Fibroblast of skin of left quadriceps (primary cell): Measurements from ENCODE around the gene FARS2.

Experiments
- DNase-seq, 2 experiments: peaks; one replicate each; pipeline ENCODE4 v3.0.0-alpha.2; 2013; ENCODE audit warnings: low read depth in 2 of 2

FARS2 gene

DNA sequence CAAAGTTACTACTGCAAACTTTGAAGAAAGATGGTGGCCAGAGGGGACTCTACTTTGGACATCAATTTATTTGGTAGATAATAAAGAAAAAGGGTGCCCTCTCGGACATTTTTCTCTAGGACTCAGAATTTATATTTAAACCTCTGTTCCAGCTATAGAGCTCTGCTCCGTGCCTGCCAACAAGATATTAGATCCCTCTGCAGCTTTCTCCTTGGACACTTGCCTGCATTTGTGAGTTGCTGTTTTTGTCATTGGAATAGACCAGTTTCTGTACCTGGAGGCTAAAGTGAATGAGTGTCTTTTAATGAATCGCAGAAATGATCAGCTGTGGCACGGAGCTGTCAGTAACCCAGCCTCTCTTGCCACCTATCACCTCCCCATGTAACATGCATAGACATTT is 491.9 kb downstream of the FARS2 start:
- no peak for DNase-seq

DNA sequence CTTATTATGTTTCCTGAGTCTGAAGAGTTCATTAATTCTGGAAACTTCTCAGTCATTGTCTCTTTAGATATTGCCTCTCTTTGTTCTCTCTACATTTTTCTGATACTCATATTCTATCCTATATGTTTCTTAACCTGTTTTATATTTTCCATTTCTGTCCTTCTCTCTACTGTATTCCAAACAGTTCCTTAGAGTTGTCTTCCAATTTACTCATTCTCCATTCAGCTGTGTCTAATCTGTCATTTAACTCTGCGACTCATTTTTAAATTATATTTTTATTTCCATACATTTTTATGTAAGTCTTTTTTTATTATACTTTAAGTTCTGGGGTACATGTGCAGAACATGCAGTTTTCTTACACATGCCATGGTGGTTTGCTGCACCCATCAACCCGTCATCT is 493.6 kb downstream of the FARS2 start:
- DNase-seq, result no peak

DNA sequence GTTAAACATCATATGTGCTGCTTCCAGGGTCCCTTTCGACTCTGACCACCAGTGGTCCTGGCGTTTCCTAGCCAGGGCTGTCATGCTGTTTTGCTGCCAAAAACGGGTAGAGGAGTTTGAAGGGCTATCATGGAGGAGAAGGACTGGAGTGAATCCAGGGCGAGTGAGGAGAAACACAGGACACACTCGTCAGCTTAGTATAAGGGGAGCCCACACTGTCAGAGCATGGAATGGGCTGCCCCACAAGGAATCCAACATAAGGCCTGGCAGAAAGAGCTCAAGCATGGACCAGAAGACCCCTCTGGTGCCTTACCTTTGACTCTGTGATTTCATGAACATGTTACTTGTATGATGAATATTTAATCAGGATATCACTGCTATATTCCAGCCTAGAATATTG is 498.3 kb downstream of the FARS2 start:
- no peak for DNase-seq

DNA sequence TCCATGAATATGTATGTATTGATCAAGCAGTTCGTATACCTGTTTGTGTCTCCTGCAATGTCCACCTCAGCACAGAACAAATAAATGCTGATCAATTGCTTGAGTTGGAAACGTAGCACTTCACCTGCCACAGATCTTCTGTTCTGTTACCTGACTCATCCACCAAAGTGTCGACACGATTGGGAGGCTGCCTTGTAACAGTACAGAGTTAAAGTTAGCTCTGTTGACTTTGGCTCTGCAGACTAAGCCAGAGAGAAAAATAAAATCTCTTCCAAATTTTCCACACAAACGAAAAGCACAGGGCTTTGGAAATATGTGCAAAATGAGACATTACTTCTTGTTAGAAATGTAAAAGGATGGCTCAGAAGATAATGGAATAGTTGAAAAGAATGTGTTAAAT is 500.1 kb downstream of the FARS2 start:
- DNase-seq, result no peak

DNA sequence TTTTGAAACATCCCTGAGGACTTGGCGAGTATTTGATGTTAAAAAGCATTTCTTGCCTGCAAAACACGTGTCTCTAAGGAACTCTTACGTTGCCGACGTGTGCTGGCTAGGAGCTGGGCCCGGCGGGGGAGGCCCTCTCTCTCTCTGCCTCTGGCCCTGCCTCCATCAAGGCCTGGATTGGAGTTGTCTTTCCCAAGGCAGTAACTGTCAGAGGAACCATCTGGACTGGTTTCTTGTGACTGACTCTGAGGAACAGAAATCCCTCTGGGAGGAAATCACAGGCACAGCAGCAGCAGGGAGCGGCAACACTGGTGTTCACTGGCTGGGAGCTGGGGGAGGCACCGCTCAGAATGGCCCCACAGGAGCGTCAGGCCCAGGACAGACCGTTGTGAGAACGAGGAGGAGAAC is 501.3 kb downstream of the FARS2 start:
- no peak for DNase-seq

DNA sequence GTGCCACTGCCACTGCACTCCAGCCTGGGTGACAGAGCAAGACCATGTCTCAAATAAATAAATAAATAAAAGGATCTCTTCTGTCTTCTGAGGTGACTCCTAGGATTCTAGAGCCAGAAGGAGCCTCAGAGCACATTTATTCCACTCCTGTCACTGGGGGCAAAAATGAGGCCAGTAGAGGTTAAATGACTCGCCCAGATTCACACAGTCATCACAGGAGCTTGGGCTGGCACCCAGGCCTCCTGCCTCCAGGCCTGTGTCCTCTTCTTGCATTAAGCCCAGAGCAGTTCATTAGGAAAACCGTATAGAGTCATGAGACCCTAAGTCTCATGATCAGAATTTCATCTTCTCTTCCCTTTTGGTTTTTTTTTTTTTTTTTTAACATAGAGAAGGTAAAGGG is 502.1 kb downstream of the FARS2 start:
- DNase-seq, result no peak

DNA sequence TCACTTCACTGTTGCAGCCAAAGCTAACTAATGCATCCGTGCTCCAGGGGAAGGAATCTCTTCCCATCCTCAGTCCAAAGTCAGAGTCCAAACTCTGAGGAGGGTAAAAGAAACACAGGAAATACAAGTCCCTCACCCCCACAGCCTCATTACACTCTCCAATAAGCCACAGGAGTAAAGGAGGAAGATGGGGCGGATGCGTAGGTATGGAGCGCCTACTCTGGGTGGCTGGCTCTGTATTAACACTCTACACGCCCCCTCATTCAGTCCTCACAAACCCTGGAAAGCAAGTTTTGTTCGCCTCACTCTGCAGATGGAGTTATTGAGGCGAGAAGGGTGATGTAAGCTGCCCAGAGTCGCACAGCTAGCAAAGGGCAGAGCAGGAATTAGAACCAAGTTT is 502.6 kb downstream of the FARS2 start:
- DNase-seq, result no peak

DNA sequence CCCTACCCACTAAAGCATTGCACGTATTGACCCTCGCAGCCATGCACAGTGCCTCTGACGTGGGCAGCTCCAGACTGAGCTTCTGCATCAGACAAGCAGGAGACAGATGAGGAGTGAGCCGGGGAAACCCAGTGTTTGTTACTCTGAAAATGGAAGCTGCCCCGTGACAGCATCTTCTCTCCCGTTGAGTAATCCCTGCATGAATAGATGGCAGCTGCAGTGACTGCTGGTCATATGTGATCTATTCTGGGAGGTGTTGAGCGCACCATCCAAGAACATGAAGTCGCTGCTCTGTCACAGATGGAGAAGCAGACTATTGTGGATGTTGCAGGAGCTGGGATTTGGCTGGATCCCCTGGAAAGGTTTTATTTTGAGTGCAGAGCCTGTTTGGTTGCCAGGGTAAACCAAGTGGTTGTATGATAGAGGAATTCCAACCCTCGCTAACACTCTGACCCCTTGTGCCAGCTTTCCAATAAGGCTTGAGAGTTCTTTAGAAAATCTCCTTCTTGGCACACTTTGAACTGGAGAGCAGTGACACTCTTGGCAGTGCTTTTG is 503.2 kb downstream of the FARS2 start:
- DNase-seq, result no peak

DNA sequence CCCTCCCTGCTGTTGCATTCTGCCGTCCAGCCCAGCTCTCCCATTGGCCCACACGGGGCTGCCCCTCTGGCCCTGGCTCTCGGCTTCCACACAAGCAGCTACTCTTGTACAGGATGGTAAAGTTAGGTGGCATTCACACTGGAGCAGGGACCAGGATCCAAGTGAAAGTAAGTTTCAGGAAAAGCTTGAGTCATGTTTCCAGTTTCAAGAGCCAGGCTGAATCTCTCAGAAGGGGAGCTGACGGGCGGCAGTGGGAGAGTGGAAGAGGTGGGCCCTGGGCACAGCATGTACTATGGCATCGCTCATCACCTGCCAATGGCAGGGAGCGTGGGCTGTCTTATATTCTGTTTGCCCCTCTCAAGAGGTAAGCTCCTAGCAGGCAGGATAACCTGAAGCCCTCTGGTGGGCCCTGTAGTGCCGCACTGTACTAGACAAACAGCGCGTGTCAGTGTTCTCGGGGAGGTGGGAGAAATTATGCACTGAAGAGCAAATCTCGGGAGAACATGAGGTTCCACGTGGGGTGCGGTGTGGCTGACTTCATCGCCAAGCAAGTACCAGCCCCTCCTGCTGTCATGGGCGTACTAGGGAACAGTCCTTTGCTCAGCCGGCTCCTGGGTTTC is 503.9 kb downstream of the FARS2 start:
- DNase-seq, result no peak

DNA sequence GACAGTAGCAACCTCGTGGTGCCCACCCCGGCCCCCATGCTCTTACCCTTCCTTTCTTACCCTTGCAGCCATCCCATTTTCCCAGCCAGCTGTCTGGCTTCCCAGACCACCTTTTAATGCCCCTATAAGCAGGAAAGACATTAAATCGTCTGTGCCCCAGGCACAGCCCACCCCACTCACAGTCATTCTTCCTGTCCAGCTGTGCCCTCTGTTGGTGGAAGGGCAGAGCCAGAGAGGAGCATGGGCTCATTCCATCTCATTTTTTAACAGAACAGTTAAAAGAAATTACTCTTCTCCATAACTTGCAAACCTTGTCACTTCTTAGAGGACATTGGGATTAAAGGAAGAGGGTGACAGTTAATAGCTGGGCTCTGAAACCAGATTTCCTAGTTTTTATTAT is 504.9 kb downstream of the FARS2 start:
- DNase-seq, result no peak

DNA sequence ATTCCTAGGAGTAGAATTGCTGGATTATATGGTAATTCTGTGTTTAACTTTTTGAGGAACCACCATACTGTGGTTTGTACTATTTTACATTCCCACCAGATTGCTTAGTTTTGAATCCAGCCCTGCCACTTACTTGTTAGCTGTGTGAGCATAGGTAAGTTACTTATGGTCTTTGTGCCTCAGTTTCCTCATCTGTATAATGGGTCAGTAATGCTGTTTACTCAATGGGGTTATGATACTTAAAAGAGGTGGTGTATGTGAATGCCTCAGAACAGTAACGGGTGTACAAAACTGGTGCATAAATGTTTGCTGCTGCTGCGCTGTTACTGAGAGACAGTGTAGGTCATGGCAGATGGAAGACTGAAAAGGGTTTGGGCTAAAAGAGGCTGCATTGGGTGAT is 506.2 kb downstream of the FARS2 start:
- no peak for DNase-seq

DNA sequence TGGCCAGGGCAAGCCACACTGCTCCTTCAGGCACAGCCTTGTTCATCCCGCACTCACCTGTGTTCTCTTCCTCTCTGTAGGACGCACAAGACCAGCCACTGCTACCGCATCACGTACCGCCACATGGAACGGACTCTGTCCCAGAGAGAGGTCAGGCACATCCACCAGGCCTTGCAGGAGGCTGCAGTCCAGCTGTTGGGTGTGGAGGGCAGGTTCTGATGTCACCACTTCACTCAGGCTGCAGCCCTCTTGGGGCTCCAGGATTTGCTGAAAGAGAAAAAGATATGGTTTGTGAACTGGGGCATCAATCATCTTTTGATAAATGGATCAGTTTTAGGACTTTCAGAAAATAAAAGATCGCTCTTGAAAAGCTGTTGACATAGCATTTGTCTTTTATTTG is 509.9 kb downstream of the FARS2 start:
- no peak for DNase-seq

DNA sequence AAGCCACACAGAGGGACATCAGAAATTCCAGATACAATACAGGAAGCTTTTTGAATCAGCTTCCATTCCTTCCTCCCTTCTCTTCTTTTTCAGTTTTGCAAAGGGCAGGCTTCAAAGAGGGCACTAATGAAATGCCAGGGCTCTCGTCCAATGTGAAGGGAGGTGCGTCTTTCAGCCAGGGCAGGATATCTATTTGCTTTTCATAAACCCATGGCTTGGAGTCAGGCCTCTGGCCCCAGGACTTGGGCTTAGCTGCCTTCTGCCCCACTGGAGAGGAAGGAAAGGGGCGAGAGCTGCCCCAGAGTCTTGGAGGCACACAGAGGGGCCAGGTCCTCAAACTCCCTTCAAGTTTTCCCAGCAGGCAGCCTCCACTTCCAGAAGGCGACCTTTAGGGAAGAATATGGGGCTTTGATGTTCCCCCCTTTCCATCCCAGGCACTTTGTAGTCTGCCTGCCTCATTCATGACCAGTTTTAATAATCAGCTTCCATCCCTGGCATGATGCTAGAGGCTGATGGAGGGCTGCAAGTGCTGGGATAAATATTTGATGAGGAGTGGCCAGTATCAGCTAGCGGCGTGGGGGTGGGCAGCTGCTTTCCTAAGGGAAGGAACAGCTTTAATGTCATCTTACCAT is 510.6 kb downstream of the FARS2 start:
- DNase-seq, result no peak

DNA sequence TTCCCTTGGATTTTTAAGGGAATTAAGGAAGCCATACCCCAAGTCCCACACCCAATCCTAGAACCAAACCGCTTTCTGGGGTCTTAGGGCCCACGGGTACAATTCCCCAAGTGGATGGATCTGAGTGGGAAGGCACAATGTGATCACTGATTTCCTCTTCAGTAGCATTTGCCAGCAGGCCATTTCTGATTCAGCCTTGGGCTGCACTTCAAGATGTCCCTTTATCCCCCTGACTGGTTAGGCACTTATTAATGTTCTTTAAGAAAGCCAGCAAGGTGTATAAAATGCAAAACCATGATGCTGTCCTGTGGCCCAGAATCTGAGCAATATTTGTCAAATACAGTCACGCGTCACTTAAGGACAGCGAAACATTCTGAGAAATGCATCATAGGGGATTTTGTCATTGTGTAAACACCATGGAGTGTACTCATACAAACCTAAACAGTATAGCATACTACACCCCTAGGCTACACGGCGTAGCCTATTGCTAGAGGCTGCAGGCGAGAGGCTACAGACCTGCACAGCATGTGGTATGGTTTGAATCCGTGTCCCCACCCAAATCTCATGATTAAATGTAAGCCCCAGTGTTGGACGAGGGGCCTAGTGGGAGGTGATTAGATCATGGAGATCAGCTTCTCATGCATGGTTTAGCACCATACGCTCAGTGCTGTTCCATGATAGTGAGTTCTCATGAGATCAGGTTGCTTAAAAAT is 511.3 kb downstream of the FARS2 start:
- DNase-seq, result no peak

DNA sequence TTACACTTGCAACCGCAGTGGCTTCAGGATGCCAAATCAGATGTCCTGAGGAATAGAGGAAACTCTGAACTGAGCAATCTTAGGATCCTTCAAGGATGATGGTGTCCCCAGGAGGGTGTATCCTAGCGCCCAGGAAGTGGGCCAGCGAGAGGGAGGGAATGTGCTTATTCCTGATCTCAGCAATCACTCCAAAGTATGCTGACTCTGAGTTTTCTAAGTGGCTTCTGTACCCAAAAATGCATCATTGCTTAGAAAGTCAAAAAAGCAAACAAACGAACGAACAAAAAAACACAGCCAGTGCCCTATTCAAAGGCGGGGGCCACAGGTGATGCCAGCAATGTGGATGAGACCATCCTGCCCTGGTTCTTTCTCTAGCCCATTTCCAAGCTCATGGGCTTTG is 514.8 kb downstream of the FARS2 start:
- no peak for DNase-seq

DNA sequence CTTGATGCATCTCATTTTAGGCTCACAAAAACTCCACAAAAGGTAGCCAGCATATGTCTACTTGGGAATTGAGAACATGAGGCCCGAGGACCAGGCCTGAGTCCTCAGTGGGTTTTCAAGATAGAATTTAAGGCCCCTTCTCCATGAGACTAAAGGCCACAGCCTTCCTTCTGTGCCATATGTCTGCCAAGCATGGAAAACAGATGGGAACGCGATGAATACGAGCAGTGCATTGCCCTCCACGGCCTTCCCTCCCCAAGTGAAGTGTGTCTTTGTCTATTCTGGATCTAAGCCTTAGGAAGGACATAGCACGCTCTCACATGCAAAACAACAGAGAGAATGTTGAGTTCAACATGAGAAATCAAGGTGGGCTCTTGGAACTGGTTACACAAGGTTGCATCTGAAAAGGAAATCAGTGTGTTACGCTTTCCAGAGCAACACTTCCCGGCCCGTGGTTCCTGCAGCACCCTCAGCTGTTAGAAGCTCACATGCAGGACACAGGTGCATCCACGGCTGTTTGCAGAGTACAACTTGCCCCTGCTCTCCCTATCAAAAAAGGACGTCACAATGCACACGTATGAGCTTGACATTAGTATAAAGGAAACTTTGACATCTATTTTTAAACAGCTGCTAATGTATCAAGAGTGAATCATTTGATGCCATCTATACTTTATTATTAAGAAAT is 515.5 kb downstream of the FARS2 start:
- no peak for DNase-seq

DNA sequence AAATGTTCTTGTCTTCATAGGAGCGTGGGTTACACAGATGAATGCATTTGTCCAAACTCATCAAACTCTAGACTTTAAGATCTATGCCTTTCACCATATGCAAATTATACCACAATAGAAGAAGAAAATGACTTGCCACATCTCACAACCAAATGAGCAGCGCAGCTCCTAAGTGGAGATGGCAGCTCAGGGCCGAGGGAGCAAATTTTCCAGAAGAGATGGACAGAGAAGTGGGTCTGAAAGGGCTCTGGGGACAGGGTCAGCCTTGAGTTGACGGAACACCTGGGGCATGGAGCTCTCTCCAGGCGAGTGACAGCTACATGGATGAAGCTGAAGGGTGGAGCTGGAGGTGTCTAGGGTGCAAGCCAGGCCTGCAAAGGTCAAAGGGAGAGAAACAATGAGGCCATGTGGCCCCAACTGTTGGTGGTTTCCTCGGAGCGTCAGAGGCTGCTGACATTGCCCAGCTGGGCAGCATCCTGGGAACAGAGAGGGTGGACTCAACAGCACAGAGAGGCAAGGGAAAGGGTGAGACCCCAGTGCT is 517.1 kb downstream of the FARS2 start:
- DNase-seq, result no peak

DNA sequence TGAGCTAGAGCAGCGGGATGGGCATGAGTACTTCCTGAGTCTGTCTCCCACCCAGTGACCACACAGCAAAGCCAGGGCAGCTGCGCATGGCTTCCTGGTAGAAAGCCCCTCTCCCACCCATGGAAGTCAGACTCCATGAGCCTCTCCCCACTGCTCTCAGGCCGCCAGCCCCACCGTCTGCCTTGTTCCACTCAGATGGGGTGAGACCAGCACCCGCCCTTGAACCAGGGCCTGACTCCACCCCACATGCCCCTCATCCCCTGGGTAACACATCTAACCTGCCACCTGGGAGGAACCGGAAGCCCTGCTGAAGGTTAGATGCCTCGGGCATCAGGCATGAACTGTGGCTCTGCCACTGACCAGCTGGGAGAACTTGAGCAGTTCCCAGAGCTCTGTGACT is 517.6 kb downstream of the FARS2 start:
- DNase-seq, result no peak

DNA sequence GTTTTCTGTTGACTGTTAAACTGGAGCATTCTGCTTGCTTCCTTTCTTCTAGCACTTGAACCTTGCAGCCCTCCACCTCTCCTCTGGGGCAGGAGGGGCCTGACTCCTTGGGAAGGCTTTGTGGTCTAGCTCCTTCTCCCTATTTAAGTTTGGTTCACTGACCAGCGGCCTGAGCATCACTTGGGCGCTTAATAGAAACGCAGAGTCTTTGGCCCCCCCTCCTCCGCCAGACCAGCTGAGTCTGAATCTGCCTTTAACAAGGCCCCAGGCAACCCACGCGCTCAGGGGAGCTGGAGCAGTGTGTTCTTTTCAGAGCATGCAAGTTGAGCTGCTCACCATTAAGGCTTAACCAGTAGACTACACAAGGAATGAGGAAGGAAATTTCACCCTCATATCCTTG is 519.7 kb downstream of the FARS2 start:
- no peak for DNase-seq

DNA sequence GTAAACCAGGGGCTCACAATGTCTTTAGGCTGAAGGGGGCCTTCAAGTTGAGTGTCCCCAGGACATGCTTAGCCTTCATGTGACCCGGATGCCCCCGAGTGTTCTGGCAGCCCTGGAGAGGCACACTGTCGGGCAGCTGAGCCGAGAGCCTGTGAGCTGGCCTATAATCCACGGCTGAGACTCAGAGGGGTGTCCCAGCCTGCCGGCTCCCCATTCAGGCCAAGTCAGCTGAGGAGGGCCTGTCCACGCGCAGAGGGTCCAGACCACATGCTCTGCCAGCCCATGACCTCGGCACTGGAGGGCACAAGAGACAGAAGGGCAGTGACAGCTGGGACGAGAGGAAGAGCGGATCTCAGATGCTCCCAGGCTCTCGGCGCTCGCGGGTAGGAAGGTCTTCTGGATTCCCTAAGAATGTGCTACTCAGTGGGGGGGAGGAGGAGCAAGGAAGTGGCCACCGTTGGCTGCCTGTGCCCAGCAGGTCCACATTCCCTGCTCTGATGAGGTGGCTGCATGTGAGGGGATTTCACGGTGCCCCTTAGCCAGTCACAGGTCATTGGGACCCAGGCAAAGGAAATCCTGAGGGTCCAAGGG is 520.7 kb downstream of the FARS2 start:
- DNase-seq, result no peak

DNA sequence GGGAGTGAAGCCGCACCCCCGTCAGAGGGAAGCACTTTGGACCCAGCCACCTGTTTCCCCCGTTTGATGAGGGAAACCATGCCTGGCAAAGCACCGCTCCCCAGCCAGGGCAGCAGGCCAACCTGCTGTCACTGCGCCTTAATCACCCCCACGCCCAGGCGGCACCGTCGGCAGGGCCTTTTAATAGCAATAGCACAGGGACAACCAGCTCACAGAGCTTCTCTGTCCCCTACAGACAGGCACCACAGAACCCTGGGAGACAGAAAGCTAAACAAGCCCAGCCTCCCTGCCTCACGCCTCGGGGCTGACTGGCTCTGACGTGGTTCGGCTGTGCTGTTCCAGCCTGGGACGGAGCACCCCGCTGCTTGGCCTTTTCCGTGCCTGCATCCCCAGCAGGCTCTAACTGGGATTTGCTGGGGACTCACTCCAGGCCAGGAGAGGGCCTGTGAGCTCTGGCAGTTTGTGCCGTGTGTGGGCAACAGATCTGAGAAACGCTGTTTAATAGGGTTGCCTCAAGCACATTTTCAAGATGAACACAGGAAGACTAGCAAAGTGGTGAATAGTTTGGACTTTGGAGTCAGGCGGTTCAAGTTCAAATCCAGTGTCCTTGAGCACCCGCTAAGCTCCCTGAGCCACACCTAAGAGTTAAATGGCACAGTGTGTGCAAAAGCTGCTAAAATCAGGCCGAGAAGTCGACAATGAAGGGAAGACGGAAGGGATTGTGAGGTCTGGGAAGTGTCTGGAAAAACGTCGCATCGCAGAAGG is 521.7 kb downstream of the FARS2 start:
- no peak for DNase-seq
